HG03039 (cell line): ENCODE data around the gene FREY1.
A peak's percentile ranks its signal among the peaks of the same experiment; 100 is the strongest.

ENCODE experiments used
- ATAC-seq: cut with Tn5 transposase; IDR thresholded peaks from one replicate; pipeline ENCODE4 v1.9.1; 2021; ENCODE audit warnings: mild to moderate bottlenecking, moderate library complexity; ENCODE audit not compliant: unreplicated experiment

Gene FREY1

GRCh38 chr11:45929486-45930030 is 22.5 kb upstream of the FREY1 start:
- peak; percentile 3 for ATAC-seq

DNA sequence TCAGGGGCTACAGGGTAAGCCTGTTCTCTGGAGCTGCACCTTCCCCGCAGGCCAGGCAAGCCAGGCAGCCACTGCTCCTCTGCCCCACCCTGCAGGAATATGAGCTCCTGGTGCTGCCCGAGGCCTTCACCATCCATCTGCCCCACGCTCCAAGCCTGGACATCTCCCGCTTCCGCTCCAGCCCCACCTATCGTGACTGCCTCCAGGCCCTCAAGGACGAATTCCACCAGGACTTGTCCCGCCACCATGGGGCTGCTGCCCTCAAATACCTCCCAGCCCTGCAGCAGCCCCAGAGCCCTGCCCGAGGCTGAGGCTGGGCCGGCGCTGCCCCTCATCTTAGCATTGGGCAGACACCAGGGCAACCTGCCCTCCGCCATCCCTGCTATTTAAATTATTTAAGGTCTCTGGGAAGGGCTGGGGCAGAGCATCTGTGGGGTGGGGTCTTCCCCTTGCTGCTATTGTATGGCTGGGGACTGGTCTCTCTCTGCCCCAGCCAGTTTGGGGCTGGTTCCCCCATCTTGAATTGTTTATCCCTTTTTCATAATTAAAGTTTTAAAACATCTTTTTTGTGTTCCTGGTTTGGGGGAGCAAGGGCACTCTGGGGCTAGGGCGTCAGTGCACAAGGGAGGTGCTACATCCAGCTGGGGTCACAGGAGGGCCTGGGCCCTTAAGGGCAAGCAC is 21.6 kb upstream of the FREY1 start:
- ATAC-seq: no peak

DNA sequence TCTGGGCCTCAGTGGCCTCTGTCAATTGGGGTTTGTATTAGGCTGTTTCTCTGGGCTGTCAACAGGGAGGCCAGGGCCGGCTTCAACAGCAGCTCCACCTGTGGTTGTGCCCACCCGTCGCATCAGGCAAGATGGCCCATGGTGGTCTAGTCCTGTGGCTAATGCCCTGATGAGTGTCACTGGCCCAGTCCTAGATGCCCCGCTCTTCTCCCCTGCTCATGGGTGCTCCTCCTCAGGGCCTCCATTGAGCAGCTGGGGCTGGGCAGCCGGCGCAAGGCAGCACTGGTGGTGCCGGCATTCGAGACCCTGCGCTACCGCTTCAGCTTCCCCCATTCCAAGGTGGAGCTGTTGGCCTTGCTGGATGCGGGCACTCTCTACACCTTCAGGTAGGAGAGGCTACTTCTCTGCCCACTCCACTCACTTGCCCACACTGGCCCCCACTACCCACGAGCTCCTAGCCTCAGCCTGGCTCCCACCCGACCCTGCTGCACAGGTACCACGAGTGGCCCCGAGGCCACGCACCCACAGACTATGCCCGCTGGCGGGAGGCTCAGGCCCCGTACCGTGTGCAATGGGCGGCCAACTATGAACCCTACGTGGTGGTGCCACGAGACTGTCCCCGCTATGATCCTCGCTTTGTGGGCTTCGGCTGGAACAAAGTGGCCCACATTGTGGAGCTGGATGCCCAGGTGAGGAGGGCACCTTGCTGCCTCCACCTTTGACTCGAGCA is 20.8 kb upstream of the FREY1 start:
- no peak for ATAC-seq

GRCh38 chr11:45927332-45927683 is 20.2 kb upstream of the FREY1 start:
- ATAC-seq: no peak

- ATAC-seq: no peak
Observed at GRCh38 chr11:45926536-45927331, 19.7 kb upstream of the FREY1 start.

- no peak for ATAC-seq
Observed at GRCh38 chr11:45926001-45926401, 18.9 kb upstream of the FREY1 start.

DNA sequence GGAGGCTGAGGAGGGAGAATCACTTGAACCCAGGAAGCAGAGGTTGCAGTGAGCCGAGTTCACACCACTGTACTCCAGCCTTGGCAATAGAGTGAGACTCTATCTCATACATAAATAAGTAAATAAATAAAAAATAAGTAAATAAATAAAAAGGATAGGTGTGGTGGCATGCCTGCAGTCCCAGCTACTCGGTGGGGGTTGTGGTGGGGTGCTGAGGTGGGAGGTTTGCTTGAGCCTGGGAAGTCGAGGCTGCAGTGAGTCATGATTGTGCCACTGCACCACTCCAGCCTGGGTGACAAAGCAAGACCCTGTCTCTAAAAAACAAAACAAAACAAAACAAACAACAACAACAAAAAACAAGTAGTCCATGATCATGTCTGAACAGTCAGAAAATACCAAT is 18.5 kb upstream of the FREY1 start:
- no peak for ATAC-seq

DNA sequence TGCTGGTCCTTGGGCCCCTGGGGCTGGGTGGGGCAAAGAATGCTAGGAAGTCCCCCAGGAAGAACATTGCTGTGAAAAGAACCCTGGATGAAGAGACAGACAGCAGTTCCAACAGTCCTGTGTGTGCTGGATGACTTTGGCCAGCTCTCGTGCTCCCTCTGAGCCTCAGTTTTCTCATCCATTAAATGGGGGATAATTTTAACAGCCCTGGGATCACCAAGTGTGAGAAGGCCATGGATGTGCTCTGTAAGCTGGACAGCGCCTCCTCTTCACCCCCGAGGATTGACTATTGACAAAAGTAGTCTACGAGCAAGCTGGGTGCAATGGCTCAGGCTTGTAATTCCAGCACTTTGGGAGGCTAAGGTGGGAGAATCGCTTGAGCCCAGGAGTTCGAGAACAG is 17.9 kb upstream of the FREY1 start:
- ATAC-seq: no peak

DNA sequence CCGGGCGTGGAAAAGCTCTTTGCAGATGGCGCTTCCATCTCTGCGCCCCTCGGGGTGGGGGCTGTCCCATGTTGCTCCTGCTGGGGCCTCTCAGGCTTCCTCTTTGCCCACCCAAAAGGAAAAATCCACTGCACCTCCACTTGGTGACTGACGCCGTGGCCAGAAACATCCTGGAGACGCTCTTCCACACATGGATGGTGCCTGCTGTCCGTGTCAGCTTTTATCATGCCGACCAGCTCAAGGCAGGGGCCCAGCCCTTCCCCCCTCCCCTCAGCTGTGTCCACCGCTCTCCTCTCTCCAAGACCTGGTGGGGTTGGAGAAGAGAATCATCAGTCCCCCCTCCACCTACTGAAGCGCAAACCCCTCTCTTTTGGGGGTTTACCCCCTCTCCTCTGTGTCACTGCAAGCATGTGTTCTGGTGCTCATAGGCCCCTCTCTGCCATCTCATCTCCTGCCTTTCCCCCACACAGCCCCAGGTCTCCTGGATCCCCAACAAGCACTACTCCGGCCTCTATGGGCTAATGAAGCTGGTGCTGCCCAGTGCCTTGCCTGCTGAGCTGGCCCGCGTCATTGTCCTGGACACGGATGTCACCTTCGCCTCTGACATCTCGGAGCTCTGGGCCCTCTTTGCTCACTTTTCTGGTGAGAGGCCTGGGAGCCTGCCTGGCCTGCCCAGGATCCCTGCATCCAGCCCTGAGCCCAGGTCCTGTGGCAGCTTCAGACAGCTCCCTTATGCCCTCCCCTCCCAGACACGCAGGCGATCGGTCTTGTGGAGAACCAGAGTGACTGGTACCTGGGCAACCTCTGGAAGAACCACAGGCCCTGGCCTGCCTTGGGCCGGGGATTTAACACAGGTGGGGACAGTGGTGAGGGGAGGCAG is 17.2 kb upstream of the FREY1 start:
- ATAC-seq: no peak

DNA sequence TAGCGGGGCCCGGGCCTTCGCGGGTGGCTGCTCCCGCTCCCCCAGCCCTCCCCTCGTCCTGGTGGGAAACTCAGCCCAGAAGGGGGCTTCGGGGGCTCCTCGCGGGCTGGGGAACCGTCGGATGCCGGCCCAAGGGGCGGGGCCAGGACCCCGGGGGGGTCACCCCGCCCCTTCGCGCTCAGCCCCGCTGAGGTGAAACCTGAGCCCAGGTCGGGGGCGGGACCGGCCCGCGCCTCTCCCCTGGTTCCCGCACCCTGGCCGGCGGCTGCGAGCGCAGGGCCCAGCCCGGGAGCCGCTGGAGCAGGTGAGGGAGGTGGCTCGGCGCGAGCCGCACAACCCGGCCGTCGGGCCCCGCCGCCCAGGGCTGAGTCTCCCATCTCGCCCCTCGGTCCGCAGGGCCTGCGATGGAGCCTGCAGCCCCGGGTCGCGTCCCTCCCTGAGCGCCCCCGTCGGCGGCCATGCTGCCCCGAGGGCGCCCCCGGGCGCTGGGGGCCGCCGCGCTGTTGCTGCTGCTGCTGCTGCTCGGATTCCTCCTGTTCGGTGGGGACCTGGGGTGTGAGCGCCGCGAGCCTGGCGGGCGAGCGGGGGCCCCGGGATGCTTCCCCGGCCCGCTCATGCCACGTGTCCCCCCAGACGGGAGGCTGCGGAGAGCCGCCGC is 15.5 kb upstream of the FREY1 start, which contains the start of gene LARGE2:
Gene LARGE2 (plus strand): TSS at position 232 of the 658 bp plus-strand sequence. CDS start 227 bp downstream, at position 459.
- no peak for ATAC-seq

DNA sequence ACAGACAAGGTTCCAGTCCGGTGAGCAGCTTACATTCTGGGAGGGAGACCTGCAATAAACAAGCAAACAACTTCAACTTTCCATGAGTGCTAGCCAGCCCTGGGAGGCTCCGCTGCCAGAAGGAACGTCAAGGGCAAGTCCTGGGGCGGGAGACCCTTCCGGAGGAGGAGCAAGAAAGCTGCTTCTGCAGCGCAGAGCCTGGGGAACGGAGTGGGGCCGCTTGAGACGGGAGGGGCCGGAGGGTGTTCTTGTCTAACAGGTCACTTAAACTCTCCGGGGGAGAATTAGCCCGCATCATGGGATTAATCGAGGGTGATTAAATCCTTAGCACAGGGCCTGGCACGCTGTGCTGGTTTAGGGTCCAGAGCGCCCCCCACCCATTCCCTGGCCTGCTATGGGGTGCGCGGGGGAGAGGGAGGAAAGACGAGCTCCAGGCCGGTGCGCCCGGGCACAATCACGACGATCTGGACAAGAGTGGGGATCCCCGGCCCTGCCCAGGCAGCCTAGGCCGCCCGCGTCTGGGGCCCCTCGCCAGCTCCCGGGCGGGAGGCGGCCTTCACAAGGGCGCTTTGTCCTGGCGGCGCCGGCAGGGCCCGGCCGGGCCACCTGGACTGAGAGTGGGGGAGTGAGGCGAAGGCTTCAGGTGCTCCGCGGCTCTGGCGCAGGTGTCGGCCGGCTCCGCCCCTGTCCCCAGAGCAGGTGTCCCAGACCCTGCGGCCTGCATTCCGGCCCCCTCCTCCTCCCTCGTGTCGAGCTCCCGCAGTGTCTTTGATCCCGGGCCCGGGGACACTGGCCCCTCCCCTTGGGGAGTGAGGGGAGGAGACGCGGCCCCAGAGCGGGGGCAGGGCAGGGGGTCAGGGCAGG is 14.7 kb upstream of the FREY1 start:
- ATAC-seq: no peak

- ATAC-seq: no peak
Observed at GRCh38 chr11:45920531-45921477, 13.7 kb upstream of the FREY1 start.

GRCh38 chr11:45919806-45920530 is 12.9 kb upstream of the FREY1 start:
- ATAC-seq: no peak

DNA sequence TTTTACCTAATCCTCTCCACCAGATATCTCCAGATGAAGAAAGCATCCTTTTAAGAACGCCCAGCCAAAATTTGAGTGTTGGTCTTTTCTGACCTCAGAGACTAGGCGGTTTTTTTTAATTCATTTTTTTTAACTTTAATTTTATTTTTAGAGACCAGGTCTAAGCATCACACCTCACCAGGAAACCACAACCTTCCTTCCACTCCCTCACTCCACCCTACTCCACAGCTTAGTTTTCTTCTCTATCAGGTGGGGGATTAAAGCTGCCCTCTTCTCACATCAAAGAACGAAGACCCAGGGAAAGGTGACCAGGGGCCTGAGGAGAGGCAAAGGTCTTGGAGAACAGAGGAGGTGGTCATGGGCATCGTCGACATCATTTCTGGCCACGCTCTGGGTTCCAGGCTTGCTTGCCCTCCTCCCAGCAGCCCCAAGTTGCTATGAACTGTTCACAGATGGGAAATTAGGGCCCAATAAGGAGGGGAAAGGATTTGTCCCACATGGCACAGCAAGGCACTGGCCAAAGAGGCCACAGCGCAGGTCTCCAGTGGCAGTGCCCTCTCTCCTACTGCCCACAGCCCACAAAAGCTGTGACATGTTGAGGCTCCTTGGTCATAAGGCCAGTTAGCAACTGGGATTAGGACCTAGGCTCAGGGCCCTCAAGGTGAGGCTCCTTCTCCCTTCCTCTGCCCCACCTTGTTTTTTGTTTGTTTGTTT is 12.0 kb upstream of the FREY1 start:
- ATAC-seq: no peak

- ATAC-seq: peak; percentile 32
Observed at GRCh38 chr11:45918331-45918941, 11.4 kb upstream of the FREY1 start.

GRCh38 chr11:45917623-45918330 is 10.7 kb upstream of the FREY1 start, which contains the start of gene PEX16:
PEX16 (minus strand) TSS chr11:45917877; CDS start chr11:45917811, 66 bp downstream.
- ATAC-seq: peak; percentile 80
